Measurements from ENCODE around the gene EVI5. TPM values are rescaled to one million over a fixed set of nuclear protein-coding genes. Genes with fewer than 3 reads are reported as not detected.
"Not testable (repeated sequence)": the region's sequence is repeated elsewhere in the genome, so short reads cannot be mapped to it uniquely, and the experiment has no call there.

Gene EVI5
- total and polyA plus RNA-seq, 7 donors = 4.5 to 53.5 (median 39.9) TPM

- no peak overlapping the region for H3K27ac ChIP-seq
- H3K36me3 ChIP-seq = peaks cover 0 to 11% (median 0%) of the 10 kb centered on the region in 4 donors
- H3K27me3 ChIP-seq = no peaks in the 10 kb centered on the region
- intact Hi-C loops (cut with DNase I) = no loop called here
- H3K4me1 ChIP-seq = no peaks in the 10 kb centered on the region
- no peak overlapping the region for H3K4me3 ChIP-seq
- 76 to 84% methylated on average over 4 of the region's 4 CpGs for WGBS, 2 donors
- H3K9me3 ChIP-seq = peaks cover 0 to 1% (median 0%) of the 10 kb centered on the region in 4 donors
- DNase-seq = no peak
- TF ChIP-seq CTCF (IDR thresholded peaks at IDR 0.05) (no peak), POLR2AphosphoS5 (IDR thresholded peaks at IDR 0.05) (no peak), POLR2A (IDR thresholded peaks at IDR 0.05) (no peak), EP300 (IDR thresholded peaks at IDR 0.05) (no peak)
These were observed 45.0 kb downstream of the EVI5 start for GRCh38 chr1:92739669-92740524.

GRCh38 chr1:92736395-92736794, 48.5 kb downstream of the EVI5 start:
- TF ChIP-seq POLR2AphosphoS5 (IDR thresholded peaks at IDR 0.05) = no peak
- intact Hi-C loops (cut with DNase I) = no loop called here
- Histone ChIP-seq H3K27ac (no peak overlapping the region), H3K36me3 (peaks cover 0 to 29% (median 0%) of the 10 kb centered on the region in 4 donors), H3K4me3 (no peak overlapping the region), H3K27me3 (no peaks in the 10 kb centered on the region), H3K4me1 (no peaks in the 10 kb centered on the region), H3K9me3 (no peaks in the 10 kb centered on the region)
- WGBS, 2 donors = 83 to 89% methylated on average over 4 of the region's 4 CpGs
- no peak for DNase-seq

DNA sequence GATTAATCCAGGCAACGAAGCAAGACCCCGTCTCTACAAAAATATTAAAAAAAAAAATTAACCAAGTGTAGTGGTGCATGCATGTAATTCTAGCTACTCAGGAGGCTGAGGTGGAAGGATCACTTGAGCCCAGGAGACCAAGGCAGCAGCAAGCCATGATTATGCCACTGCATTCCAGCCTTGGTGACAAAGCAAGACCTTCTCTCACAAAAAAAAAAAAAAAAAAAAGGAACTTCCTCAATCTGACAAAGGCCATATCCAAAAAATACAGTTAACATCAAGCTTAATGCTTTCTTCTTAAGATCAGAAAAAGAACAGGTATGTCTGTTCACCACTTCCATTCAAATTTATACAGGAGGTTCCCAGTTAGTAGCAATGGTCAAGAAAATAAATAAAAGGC, 54.4 kb downstream of the EVI5 start:
- TF ChIP-seq POLR2AphosphoS5 (IDR thresholded peaks at IDR 0.05) (no peak), CTCF (IDR thresholded peaks at IDR 0.05) (no peak), EP300 (IDR thresholded peaks at IDR 0.05) (no peak), POLR2A (IDR thresholded peaks at IDR 0.05) (no peak)
- H3K36me3 ChIP-seq = peaks cover 0 to 22% (median 0%) of the 10 kb centered on the region in 4 donors
- DNase-seq = no peak
- no peak overlapping the region for H3K4me3 ChIP-seq
- no peaks in the 10 kb centered on the region for H3K4me1 ChIP-seq
- no peak overlapping the region for H3K27ac ChIP-seq
- intact Hi-C loops (cut with DNase I) = no loop called here
- H3K9me3 ChIP-seq = no peaks in the 10 kb centered on the region
- no peaks in the 10 kb centered on the region for H3K27me3 ChIP-seq
- WGBS, 2 donors = 97 to 100% methylated on average over 2 of the region's 2 CpGs

- whole genome bisulfite sequencing, 2 donors = 83 to 92% methylated on average over 4 of the region's 4 CpGs
- DNase-seq = no peak
These were observed 56.2 kb downstream of the EVI5 start for GRCh38 chr1:92728697-92729096.

GRCh38 chr1:92723713-92724112, 61.2 kb downstream of the EVI5 start:
- H3K27me3 ChIP-seq; H3K4me3 ChIP-seq; H3K27ac ChIP-seq; H3K36me3 ChIP-seq; intact Hi-C loops (cut with DNase I); H3K4me1 ChIP-seq; DNase-seq; H3K9me3 ChIP-seq: not testable (repeated sequence)
- WGBS, 2 donors = 93 to 97% methylated on average over 9 of the region's 9 CpGs

More at GRCh38 chr1:92728697-92729096, 56.2 kb downstream of the EVI5 start:
- no peak for TF ChIP-seq CTCF (IDR thresholded peaks at IDR 0.05)
- no peak for TF ChIP-seq POLR2A (IDR thresholded peaks at IDR 0.05)
- no peak for TF ChIP-seq EP300 (IDR thresholded peaks at IDR 0.05)
- TF ChIP-seq POLR2AphosphoS5 (IDR thresholded peaks at IDR 0.05) = no peak
- intact Hi-C loops (cut with DNase I) = no loop called here
- Histone ChIP-seq H3K36me3 (peaks cover 0 to 14% (median 0%) of the 10 kb centered on the region in 4 donors), H3K9me3 (no peaks in the 10 kb centered on the region), H3K4me1 (no peaks in the 10 kb centered on the region), H3K27me3 (no peaks in the 10 kb centered on the region), H3K27ac (no peak overlapping the region), H3K4me3 (no peak overlapping the region)

Data from sigmoid colon (tissue), 7 donors.